ENCODE data around the gene TOPAZ1.

TOPAZ1 gene

DNA sequence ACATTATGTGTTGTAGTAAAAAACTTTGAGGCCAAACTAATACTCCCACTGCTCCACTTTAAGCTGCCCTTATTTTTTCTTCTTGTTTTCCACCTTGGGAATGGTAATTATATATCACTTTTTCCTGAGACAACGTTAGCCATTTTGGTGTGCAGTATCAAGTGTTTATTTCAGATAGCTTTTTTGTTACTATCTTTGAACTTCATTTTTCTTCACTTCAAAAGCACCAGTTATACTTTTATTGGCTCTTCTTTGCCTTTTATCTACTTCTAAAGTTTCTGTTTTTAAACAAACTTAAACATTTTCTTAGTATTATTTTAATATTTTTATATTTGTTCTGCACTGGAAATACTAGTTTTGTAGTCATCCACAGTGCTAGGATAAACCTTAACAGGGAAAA is 6.5 kb downstream of the TOPAZ1 start:
- DNase-seq, result no peak

DNA sequence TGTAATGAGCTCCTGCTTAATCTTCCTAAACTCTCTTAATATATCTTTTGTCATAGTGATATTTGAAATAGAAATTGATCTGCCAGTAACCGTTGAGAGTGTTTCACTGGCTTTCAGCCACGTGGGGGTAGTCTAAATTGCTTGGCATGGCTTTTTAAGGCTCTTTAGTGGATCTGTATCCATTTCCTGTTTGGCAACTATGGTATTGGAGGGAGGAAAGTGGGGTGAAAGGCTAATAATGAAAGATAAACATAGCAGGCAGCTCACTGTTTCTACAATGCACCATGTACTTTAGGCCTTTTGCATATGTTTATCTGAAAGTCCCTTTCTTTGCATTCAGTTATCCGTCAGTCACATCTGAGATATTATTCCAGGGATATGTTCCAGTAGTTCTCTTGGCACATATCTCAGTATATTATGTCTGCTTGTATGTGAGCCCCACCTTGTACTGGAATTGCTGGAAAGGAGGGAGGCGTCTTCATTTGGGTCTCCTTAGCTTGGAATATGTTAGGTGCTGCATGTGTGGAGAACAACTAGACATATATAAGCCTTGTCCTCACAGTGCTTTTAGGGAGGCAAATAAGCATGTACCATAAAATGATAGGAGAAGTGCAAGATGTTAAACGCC is 10.8 kb downstream of the TOPAZ1 start:
- no peak for DNase-seq

DNA sequence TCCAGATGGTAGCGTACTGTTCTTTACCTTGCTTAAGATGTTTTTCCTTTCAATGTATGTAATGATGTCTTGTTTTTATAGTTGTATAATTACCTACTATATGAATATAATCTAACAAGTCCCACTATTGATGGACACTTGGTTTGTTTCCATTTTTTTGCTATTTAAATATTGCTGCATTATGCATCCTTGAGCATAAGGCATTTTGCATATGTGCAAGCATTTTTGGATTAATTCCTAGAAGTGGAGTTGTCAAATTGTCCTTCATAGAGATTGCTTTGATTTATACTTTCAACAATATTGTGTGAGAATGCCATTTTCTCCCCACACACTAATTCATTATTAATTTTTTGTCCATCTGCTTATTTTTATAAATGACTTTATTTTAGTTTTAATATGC is 17.7 kb downstream of the TOPAZ1 start:
- no peak for DNase-seq

DNA sequence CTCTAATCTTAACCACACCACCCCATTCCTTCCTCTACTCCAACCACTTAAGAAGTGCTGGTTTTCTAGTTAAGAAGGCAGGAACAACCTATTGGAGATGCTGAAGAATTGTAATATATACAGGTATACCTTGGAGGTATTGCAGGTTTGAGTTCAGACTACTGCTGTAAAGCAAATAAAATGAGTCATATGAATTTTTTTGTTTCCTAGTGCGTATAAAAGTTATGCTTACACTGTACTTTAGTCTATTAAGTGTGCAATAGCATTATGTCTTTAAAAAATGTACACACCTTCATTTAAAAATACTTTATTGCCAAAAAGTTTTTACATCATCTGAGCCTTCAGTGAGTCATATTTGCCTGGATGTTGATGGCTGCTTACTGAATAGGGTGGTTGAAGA is 22.5 kb downstream of the TOPAZ1 start:
- DNase-seq, result no peak

GRCh38 chr3:44265815-44266214 is 24.1 kb downstream of the TOPAZ1 start:
- DNase-seq, result no peak

- no peak for DNase-seq
These were observed 30.5 kb downstream of the TOPAZ1 start for GRCh38 chr3:44272191-44272590.

GRCh38 chr3:44277925-44278324 is 36.2 kb downstream of the TOPAZ1 start:
- no peak for DNase-seq

- no peak for DNase-seq
These were observed 38.4 kb downstream of the TOPAZ1 start for GRCh38 chr3:44280077-44280476.

DNA sequence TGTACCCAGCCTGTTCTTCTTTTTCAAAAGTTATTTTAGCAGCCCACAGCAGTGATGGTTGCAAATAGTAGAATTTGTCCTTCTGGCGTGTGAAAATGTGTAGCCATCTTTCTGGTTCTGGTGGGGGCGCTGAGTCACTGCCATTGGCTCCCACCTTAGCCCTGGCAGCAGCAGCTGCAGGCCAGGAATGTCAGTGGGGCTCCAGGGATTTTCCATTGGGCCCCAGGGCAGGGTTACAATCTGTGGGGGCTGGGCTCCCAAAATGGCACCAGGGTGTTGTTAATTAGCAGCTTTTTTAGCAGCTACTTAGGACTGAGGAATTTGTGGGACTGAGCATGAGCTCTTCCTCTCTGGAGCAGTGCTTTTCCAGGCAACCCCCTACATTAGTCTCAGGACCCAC is 38.9 kb downstream of the TOPAZ1 start:
- no peak for DNase-seq

- no peak for DNase-seq
These were observed 43.3 kb downstream of the TOPAZ1 start for GRCh38 chr3:44284949-44285348.

- DNase-seq, result no peak
These were observed 48.3 kb downstream of the TOPAZ1 start for GRCh38 chr3:44289882-44290462.

DNA sequence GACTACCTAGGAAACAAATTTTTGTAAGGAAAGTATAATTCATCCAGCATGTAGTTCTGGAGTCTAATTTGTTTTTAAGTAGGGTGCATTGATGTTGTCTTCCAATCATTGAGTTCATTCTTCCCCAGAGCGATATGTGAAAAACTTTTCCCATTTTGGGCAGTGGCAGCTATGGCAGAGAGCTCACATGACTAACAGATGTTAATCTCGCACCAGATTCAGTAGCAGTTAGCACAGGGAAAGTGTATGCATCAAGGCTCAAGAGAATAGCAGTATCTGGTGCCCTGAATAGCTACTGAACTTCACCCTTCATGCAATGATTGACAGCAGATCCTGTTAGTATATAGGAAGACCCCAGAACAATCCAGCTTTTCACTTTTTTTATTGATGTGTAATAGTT is 50.6 kb downstream of the TOPAZ1 start:
- DNase-seq, result no peak

GRCh38 chr3:44292947-44293346 is 51.3 kb downstream of the TOPAZ1 start:
- no peak for DNase-seq

- DNase-seq, result no peak
These were observed 55.6 kb downstream of the TOPAZ1 start for GRCh38 chr3:44297255-44297654.

DNA sequence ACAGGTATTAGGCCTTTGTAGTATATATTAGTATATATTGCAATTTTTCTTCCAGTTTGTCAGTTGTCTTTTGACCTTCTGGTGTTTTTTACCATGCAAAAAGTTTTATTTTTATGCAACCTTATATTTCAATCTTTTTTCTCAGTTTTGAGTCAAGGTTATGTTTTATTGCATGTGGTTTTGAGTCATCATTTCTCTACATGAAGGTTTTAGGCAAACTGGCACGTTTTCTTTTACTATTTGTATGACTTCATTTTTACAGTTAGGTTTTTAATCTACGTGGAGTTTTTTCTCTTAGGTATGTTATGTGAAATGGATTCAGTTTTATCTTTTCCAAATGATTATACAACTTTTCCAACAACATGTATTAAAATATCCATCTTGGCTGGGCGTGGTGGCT is 60.1 kb downstream of the TOPAZ1 start:
- DNase-seq, result no peak

DNA sequence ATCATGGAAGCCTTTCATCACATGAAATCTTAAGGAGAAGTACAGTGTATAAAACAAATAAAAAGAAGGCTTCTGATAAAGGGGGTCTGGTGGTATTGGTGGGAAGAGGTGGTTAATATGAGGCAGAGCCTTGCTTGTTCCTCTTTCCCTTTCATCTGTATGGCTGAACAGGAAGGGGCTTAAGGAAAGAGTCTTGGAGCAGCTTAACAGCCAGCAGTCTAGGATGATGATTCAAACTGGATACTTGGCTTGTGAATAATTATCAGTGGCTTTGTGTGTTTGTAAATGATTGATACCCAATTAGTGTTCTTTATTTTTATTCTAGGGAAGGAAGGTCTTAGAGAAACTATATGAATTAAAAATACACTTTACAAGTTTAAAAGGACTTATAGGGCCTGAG is 67.8 kb downstream of the TOPAZ1 start:
- DNase-seq, result no peak

DNA sequence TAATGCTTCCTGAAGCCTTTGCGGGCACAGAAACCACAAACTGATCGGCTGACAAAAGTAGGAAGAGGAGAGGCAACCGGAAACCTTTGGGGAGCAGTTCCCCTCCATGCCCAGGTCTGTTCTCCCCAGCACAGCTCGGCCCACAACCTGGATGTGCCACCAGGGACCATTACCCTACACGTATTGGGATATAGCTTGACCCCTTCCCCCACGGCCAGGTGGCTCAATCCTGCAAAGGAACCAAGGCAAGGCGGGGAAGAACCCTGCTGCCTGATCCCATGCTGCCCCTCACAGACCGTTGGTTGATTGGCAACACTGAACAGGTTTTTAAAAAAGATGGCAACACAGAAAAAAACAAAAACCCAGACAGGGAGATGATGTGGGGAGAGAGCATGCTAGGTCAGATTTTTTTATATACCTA is 77.2 kb downstream of the TOPAZ1 start:
- no peak for DNase-seq

- DNase-seq, result no peak
These were observed 79.6 kb downstream of the TOPAZ1 start for GRCh38 chr3:44321335-44321734.

GRCh38 chr3:44323341-44323955 is 81.8 kb downstream of the TOPAZ1 start:
- peak; percentile 24 for DNase-seq

DNA sequence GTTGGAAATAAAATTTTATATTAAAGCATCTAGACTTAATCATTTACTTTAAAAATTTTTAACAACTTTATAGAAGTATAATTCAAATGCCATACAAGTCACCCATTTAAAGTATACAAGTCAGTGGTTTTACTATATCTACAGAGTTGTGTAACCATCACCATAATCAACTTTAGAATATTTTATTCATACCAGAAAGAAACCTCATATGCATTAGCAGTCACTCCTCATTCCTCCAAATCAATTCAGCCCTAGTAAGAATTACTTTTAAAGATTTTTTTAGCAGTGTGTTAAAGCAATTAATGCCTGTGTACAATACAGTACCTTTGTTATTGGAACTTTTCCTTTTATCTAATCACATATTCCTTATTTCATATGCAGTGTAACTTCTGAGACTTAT is 82.9 kb downstream of the TOPAZ1 start:
- DNase-seq, result no peak

DNA sequence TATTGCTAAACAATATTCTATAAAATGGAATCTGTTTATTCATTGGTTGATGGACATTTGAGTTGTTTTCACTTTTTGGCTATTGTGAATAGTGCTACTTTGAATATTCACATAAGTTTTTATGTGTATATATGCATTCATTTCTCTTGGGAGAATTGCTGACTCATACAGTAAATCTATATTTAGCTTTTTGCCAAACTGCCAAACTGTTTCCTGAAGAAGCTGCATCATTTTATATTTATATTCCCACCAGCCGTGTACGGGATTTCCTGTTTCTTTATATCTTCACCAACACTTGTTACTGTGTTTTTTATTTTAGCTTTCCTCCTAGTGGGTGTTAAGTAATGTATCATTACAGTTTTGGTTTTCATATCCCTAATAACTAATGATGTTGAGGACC is 84.3 kb downstream of the TOPAZ1 start:
- DNase-seq, result no peak

GRCh38 chr3:44326515-44326914 is 84.8 kb downstream of the TOPAZ1 start:
- DNase-seq, result no peak

DNA sequence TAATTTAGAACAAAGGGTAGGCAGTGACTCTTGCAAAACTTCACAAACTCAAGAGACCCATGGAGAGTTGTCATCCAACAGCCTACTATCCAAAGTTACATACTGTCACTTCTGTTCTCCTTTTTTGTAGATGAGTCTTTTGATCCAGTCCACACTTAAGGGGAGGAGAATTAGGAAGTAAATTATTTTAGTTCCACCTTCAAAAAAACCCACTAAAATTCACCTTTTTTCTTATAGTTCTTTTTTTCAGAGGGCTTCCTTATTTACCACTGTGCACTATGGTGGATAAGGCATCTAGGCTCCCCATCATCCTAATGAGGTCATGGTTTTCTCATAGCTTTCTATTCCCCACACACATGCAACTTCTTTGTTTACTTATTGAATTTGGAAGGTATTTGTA is 88.3 kb downstream of the TOPAZ1 start:
- no peak for DNase-seq

DNA sequence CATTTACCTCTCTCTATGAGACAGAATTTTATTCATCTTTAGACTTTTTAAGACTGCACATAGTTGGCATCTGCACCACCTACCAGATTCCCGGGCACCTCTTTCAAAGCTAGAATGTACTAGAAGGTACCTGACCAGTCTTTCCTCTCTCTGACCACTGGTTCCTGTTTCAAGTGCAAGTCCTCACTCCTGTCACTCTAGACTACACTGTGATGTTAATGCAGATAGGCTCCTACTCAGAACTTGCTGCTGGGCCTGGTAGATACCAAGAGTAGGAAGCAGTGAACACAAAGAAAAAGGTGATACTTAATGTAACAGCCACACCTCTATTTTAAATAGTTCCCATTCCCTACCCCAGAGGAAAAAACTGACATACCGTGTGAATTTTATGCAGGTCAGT is 88.8 kb downstream of the TOPAZ1 start:
- DNase-seq, result no peak

DNA sequence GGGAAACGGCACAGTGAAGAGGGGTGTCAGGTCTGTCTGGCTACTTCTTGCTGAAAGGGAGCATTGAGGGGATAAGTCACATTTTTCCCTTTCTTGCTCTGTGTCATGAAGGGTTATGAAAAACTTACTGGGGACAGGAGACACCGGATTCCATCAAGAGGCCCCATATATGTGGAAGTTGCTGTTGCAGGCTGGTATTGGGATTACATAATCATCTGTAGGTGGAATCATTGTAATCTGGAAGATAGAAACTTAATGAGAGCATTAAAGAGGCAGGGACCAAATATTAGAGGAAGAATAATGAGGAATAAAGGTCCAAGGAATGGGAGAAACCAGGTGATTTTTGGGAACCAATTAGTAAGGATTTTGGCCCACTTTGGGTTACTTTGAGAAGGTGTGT is 92.6 kb downstream of the TOPAZ1 start:
- no peak for DNase-seq

Data from NCI-H1048 (cell line).